ENCODE measurements around the gene NYAP1. TPM values are rescaled to one million over a fixed set of nuclear protein-coding genes. Genes with fewer than 3 reads are reported as not detected.

The NYAP1 gene
- total RNA-seq, 3 donors from 2014 or later, result 0.23 to 2.8 (median 0.46) TPM

- ATAC-seq, result no peak
- intact Hi-C loops (cut with DNase I, micrococcal nuclease), result no loop called here
- no peak overlapping the region for H3K4me3 ChIP-seq
- peaks cover 4% of the 10 kb centered on the region for H3K4me1 ChIP-seq (ENCODE audit: low read depth)
- H3K9me3 ChIP-seq, result no peaks in the 10 kb centered on the region
- peak in 1 of 3 donors; percentile 49 for DNase-seq
- H3K36me3 ChIP-seq (ENCODE audit: low read depth), result no peaks in the 10 kb centered on the region
- TF ChIP-seq, protein P1, sequence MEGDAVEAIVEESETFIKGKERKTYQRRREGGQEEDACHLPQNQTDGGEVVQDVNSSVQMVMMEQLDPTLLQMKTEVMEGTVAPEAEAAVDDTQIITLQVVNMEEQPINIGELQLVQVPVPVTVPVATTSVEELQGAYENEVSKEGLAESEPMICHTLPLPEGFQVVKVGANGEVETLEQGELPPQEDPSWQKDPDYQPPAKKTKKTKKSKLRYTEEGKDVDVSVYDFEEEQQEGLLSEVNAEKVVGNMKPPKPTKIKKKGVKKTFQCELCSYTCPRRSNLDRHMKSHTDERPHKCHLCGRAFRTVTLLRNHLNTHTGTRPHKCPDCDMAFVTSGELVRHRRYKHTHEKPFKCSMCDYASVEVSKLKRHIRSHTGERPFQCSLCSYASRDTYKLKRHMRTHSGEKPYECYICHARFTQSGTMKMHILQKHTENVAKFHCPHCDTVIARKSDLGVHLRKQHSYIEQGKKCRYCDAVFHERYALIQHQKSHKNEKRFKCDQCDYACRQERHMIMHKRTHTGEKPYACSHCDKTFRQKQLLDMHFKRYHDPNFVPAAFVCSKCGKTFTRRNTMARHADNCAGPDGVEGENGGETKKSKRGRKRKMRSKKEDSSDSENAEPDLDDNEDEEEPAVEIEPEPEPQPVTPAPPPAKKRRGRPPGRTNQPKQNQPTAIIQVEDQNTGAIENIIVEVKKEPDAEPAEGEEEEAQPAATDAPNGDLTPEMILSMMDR (IDR thresholded peaks at IDR 0.05), result no peak
Observed at GRCh38 chr7:100488333-100489095, 4.8 kb downstream of the NYAP1 start.

DNA sequence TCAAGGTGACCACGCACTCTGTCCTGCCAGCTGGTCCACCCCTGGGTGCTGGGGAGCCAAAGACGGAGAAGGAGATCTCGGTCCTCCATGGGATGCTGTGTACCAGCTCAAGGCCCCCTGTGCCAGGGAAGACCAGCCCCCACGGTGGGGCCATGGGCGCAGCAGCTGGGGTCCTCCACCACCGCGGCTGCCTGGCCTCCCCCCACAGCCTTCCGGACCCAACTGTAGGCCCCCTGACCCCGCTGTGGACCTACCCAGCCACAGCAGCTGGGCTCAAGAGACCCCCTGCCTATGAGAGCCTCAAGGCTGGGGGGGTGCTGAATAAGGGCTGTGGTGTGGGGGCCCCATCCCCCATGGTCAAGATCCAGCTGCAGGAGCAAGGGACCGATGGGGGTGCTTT, 5.4 kb downstream of the NYAP1 start:
- TF ChIP-seq, protein P1 (IDR thresholded peaks at IDR 0.05), result no peak
- Histone ChIP-seq H3K36me3 (ENCODE audit: low read depth) (no peaks in the 10 kb centered on the region), H3K4me1 (ENCODE audit: low read depth) (peaks cover 5% of the 10 kb centered on the region), H3K4me3 (no peak overlapping the region), H3K9me3 (no peaks in the 10 kb centered on the region)
- intact Hi-C loops (cut with DNase I, micrococcal nuclease), result no loop called here
- ATAC-seq, result no peak
- no peak for DNase-seq

GRCh38 chr7:100489824-100490223, 6.1 kb downstream of the NYAP1 start:
- TF ChIP-seq, protein P1 (IDR thresholded peaks at IDR 0.05), result no peak
- peaks cover 5% of the 10 kb centered on the region for H3K4me1 ChIP-seq (ENCODE audit: low read depth)
- H3K9me3 ChIP-seq, result no peaks in the 10 kb centered on the region
- no peaks in the 10 kb centered on the region for H3K36me3 ChIP-seq (ENCODE audit: low read depth)
- intact Hi-C loops (cut with DNase I, micrococcal nuclease), result no loop called here
- DNase-seq (peak; percentile 48 to 70 (median 55)), ATAC-seq (peak; percentile 79)
- H3K4me3 ChIP-seq, result no peak overlapping the region

GRCh38 chr7:100490483-100491191, 6.9 kb downstream of the NYAP1 start:
- DNase-seq, result peak in 2 of 3 donors; percentile 28 to 46

GRCh38 chr7:100491192-100491578, 7.5 kb downstream of the NYAP1 start:
- H3K9me3 ChIP-seq, result no peaks in the 10 kb centered on the region
- intact Hi-C loops (cut with DNase I, micrococcal nuclease), result no loop called here
- ATAC-seq, result no peak

More at GRCh38 chr7:100490483-100491191, 6.9 kb downstream of the NYAP1 start:
- ATAC-seq, result peak; percentile 24
- H3K36me3 ChIP-seq (ENCODE audit: low read depth), result no peaks in the 10 kb centered on the region
- peaks cover 5% of the 10 kb centered on the region for H3K4me1 ChIP-seq (ENCODE audit: low read depth)
- no peak overlapping the region for H3K4me3 ChIP-seq
- intact Hi-C loops (cut with DNase I, micrococcal nuclease), result no loop called here
- TF ChIP-seq, protein P1 (IDR thresholded peaks at IDR 0.05), result no peak
- no peaks in the 10 kb centered on the region for H3K9me3 ChIP-seq

More at GRCh38 chr7:100491192-100491578, 7.5 kb downstream of the NYAP1 start:
- TF ChIP-seq, protein P1 (IDR thresholded peaks at IDR 0.05), result no peak
- H3K4me1 ChIP-seq (ENCODE audit: low read depth), result peaks cover 5% of the 10 kb centered on the region
- no peak overlapping the region for H3K4me3 ChIP-seq
- no peak for DNase-seq
- H3K36me3 ChIP-seq (ENCODE audit: low read depth), result no peaks in the 10 kb centered on the region
